Neutrophil (primary cell): ENCODE data around the gene CISH.

Experiments used
- H3K27ac ChIP-seq: fragments of 200-600 bp; sonication (generic); 2 replicates; pipeline ENCODE4 v1.5.1; 2016; ENCODE audit warnings: mild to moderate bottlenecking, moderate library complexity
- H3K27me3 ChIP-seq: fragments of 200-600 bp; sonication (generic); 2 replicates; pipeline ENCODE4 v1.6.0; 2016; ENCODE audit warnings: mild to moderate bottlenecking
- H3K36me3 ChIP-seq: fragments of 200-600 bp; sonication (generic); 2 replicates; pipeline ENCODE4 v1.5.1; 2017
- H3K4me1 ChIP-seq, 2 experiments: fragments of 200-600 bp in 1 of 2; sonication (generic) in 1 of 2; 1 replicate in 1 of 2; 2 replicates in 1 of 2; pipeline versions ENCODE4 v1.5.1 to v1.6.1; 2013 to 2016; ENCODE audit warnings: low read depth in 1 of 2, low read length in 1 of 2, mild to moderate bottlenecking in 1 of 2, moderate library complexity in 1 of 2; ENCODE audit not compliant: control insufficient read depth in 1 of 2, insufficient read depth in 1 of 2
- H3K4me3 ChIP-seq, 2 experiments: fragments of 200-600 bp in 1 of 2; sonication (generic) in 1 of 2; 1 replicate in 1 of 2; 2 replicates in 1 of 2; pipeline ENCODE4 v1.5.1; 2013 to 2016; ENCODE audit warnings: low read depth in 1 of 2, low read length in 1 of 2, mild to moderate bottlenecking in 1 of 2, moderate library complexity in 1 of 2
- H3K9me3 ChIP-seq: fragments of 200-600 bp; sonication (generic); 2 replicates; pipeline ENCODE4 v1.5.1; 2016
- TF ChIP-seq, protein P1 (sequence below): fragments of 200-600 bp; sonication (generic); IDR thresholded peaks from 2 replicates; pipeline ENCODE4 v1.5.1; 2016; ENCODE audit warnings: antibody characterized with exemption

Gene CISH

DNA sequence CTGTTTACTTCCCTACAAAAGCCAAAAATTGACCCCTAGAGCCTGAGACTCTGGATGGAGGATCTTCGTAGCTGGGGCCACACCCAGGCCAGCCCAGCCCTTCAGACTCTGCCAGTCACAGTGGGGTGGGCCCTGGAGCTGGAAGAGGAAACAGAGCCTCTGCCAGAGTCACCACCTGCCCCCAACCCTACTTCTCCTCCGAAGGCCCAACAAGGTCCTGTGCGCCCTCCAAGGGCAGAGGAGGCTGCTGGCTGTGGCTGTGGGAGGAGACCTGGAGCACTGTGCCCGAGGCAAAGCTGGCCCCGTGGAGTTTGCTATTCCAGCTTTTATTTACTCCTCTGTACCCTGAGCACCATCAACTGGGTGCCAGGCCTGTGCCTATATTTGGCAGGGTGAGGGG lies 19.0 kb downstream of the CISH start:
- no peaks in the 10 kb centered on the region for H3K36me3 ChIP-seq
- H3K9me3 ChIP-seq: no peaks in the 10 kb centered on the region
- H3K27me3 ChIP-seq: no peaks in the 10 kb centered on the region
- peaks cover 34 to 40% of the 10 kb centered on the region in 2 experiments for H3K4me1 ChIP-seq
- peak overlapping the region; percentile 33 to 56 for H3K4me3 ChIP-seq
- H3K27ac ChIP-seq: peak overlapping the region; percentile 98
- TF ChIP-seq, protein P1, sequence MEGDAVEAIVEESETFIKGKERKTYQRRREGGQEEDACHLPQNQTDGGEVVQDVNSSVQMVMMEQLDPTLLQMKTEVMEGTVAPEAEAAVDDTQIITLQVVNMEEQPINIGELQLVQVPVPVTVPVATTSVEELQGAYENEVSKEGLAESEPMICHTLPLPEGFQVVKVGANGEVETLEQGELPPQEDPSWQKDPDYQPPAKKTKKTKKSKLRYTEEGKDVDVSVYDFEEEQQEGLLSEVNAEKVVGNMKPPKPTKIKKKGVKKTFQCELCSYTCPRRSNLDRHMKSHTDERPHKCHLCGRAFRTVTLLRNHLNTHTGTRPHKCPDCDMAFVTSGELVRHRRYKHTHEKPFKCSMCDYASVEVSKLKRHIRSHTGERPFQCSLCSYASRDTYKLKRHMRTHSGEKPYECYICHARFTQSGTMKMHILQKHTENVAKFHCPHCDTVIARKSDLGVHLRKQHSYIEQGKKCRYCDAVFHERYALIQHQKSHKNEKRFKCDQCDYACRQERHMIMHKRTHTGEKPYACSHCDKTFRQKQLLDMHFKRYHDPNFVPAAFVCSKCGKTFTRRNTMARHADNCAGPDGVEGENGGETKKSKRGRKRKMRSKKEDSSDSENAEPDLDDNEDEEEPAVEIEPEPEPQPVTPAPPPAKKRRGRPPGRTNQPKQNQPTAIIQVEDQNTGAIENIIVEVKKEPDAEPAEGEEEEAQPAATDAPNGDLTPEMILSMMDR: no peak

DNA sequence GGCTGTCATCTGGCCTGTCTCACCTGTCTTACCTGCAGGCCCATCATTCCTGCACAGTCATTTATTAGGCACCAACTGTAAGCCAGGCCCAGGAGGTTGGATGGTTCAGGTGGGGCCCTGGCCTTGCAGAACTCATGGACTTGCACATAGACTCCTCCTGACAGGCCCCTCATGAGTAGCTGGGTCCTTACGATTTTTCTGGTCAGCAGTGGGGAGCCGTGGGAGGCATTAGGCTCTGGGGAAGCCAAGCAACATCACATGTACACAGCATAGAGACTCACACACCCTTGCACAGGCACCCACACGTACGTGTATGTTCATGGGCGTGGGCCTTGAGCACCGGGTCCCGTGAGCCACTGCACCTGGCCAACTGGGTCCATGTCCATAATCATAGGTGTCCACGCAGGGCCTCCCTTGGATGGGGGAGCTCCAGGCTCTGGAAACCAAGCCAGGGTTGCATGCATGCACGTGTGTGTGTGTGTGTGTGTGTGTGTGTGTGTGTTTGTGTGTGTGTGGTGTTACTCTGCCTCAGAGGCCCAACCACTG lies 20.3 kb downstream of the CISH start:
- Histone ChIP-seq H3K4me1 (peaks cover 34 to 40% of the 10 kb centered on the region in 2 experiments), H3K4me3 (peak overlapping the region; percentile 55 to 56), H3K36me3 (no peaks in the 10 kb centered on the region), H3K27me3 (no peaks in the 10 kb centered on the region), H3K27ac (peak overlapping the region; percentile 98), H3K9me3 (no peaks in the 10 kb centered on the region)
- TF ChIP-seq, protein P1: no peak

DNA sequence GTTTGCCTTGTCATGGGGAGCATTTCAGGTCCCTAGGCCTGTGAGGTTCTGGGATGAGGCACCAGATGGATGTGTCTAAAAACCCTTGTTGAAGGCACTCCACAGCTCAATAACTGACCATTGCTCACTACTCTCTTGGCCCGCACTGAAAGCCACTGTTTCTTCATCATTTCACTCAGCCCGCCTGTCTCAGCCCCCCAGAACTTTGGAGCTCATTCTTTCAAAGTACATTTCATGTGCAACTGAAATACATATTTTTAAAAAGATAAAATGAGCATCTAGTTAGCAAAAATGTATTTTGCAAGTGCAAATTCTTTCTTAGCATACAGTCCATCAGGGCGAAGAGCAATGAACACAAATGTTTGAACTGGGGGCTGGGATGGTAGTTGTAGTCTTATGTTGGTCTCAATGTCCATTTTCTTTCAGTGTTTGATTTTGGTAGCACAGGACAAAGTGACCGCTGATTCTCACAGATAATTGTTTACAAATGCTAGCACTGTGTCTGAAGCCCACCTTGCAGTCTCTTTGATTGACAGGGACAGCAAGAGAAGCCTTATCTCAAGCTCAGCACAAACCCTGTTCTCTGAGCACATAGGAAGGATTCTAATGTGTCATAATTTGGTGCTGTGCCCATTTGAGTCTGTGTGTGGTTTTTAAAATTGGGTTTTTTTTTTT lies 22.7 kb downstream of the CISH start:
- peaks cover 44 to 51% of the 10 kb centered on the region in 2 experiments for H3K4me1 ChIP-seq
- TF ChIP-seq, protein P1: no peak
- H3K36me3 ChIP-seq: no peaks in the 10 kb centered on the region
- no peak overlapping the region for H3K4me3 ChIP-seq
- no peaks in the 10 kb centered on the region for H3K9me3 ChIP-seq
- no peaks in the 10 kb centered on the region for H3K27me3 ChIP-seq
- H3K27ac ChIP-seq: peak overlapping the region; percentile 98

DNA sequence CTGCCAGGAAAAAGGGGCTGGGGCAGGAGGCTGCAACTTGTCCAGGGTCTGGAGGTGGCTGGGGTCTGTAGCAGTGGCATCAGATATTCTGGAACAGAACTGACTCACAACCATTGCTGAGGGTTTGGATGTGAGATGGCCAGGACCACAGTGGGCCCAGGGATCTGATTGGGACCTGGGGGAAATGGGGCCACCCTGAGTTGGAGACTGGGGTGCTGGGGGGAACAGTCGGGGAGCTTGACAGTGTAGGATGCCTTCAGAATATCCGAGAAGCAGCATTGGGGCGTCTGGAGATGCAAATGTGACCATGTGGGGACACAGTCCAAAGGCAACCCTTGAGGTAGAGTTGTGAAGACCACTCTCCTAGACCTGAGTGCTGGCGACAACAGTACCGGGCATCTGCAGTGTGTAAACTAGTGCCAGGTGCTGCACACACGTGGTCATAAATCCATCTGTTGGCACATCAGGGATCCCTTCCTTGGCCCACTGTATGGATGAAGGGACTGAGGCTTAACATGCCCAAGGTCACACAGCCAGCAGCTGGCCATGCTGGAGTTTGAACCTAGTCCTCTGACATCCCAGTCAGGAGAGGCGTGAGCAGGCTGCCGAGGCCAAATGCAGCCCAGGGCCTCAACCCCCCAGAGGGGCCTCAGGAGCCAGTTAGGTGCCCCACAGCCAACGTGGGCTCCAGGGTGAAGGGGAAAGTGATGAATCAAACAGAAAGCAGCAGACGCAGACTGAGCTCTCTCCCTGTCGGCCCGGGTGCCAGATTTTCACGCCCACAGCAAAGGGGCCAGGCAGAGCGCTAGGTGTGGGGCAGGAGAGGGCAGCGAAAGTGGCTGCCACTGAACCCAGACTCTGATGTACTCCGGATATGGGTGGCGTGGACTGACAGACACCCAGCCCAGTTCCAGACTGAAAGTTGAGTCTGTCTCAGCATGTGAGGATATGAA lies 23.5 kb downstream of the CISH start:
- Histone ChIP-seq H3K36me3 (no peaks in the 10 kb centered on the region), H3K4me3 (no peak overlapping the region), H3K27ac (peak overlapping the region; percentile 98), H3K27me3 (no peaks in the 10 kb centered on the region), H3K9me3 (no peaks in the 10 kb centered on the region), H3K4me1 (peaks cover 41 to 49% of the 10 kb centered on the region in 2 experiments)
- TF ChIP-seq, protein P1: no peak

DNA sequence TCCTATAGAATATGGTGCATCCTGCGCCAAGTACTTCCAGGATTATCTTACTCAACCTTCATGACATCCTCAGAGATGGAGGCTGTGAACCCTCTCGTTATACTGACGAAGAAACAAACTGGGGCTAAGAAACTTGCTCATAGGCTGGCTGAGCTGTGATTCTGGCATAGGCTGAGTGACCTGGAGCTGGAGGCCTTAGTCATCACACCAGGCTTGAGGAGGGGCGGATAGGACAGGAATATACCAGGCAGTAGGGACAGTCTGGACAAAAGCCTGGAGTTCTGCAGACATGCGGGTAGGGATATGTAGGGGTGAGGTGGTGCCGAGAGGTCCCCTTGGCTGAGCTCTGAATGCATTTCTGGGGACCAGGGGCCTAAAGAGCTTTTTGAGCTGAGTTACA lies 24.2 kb downstream of the CISH start:
- TF ChIP-seq, protein P1: no peak
- Histone ChIP-seq H3K27ac (no peak overlapping the region), H3K36me3 (no peaks in the 10 kb centered on the region), H3K4me3 (no peak overlapping the region), H3K4me1 (peaks cover 34 to 42% of the 10 kb centered on the region in 2 experiments), H3K27me3 (no peaks in the 10 kb centered on the region), H3K9me3 (no peaks in the 10 kb centered on the region)
